ENCODE measurements around the gene ACAT1.
"Not testable (repeated sequence)": the region's sequence is repeated elsewhere in the genome, so short reads cannot be mapped to it uniquely, and the experiment has no call there.

Gene ACAT1

DNA sequence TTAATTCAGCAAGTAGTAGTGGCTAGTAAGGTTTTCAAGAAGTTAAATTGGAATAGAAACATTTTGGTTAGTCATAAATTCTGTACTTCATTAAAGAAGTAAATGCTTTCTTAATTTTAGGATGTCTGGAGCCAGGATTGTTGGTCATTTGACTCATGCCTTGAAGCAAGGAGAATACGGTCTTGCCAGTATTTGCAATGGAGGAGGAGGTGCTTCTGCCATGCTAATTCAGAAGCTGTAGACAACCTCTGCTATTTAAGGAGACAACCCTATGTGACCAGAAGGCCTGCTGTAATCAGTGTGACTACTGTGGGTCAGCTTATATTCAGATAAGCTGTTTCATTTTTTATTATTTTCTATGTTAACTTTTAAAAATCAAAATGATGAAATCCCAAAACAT lies 25.8 kb downstream of the ACAT1 start:
- no peak for DNase-seq

DNA sequence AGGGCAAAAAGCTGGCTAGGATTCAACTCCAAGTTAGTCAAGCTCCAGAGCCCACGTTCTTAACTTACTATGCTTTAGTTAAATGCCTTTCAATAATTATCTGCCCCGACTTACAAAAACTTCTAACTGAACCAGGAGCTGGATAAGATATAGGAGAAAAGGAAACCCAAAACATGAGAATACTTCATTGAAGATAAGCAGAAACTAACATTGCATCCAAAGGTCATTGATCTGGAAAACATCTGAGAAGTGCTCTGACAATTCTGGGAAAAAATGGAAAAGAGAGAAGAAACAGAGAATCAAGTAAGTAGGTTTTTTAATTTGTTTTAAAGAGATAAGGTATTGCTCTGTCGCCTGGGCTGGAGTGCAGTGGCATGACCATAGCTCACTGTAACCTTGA lies 27.2 kb downstream of the ACAT1 start:
- no peak for DNase-seq

GRCh38 chr11:108154591-108154990 lies 33.2 kb downstream of the ACAT1 start:
- no peak for DNase-seq

DNA sequence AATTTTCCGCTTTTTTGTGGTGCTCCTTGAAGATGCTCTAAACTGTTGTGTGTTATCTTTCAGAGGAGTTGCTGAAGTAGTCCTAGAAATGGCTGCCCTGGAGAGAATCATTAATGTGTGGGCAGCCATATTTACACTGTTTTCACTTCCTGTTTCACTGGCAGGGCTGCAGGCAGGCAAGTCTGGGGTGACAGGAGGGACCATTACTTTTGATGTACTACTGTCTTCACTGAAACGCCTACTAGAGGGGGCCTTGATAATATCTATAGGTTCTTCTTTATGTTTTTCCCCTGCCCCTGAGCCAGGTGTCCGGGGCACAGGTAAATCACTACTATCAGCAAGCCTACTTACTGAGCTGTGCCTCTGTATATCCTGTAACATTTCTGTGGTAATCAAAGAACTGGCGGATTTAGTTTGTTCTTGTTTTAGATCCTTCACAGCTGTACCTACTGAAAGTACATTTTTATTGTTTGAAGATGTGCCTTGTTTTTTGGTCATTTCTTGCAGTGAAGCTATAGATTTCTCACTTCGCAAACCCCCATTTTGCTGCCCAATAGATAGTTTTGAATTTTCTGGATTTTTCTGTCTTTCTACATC lies 39.7 kb downstream of the ACAT1 start:
- DNase-seq = no peak

GRCh38 chr11:108162878-108163277 lies 41.5 kb downstream of the ACAT1 start:
- not testable (repeated sequence) for DNase-seq

GRCh38 chr11:108167624-108168023 lies 46.3 kb downstream of the ACAT1 start:
- DNase-seq = no peak

- no peak for DNase-seq
Measured at GRCh38 chr11:108170184-108170583, 48.8 kb downstream of the ACAT1 start.

- DNase-seq = no peak
Measured at GRCh38 chr11:108177570-108177969, 56.2 kb downstream of the ACAT1 start.

GRCh38 chr11:108193725-108194124 lies 72.4 kb downstream of the ACAT1 start:
- no peak for DNase-seq

GRCh38 chr11:108196901-108197300 lies 75.5 kb downstream of the ACAT1 start:
- no peak for DNase-seq

All from SHP77 (cell line).